ENCODE data around the gene PTPRN2.

- TF ChIP-seq EGR1 (IDR thresholded peaks at IDR 0.05; ENCODE audit: borderline replicate concordance, low read depth, low read length) (no peak), EZH2 (IDR thresholded peaks at IDR 0.05; ENCODE audit: low read depth, low read length, severe bottlenecking) (no peak)
Measured at GRCh38 chr7:158050441-158050977, 537.1 kb downstream of the PTPRN2 start.

Data from H1 (cell line).